GM23248 (cell line): Measurements from ENCODE around the gene ZNF503. TPM values are rescaled to one million over a fixed set of nuclear protein-coding genes. Genes with fewer than 3 reads are reported as not detected.
"Not testable (repeated sequence)": the region's sequence is repeated elsewhere in the genome, so short reads cannot be mapped to it uniquely, and the experiment has no call there.

Source experiments
- DNase-seq: peaks from one replicate; pipeline ENCODE4 v3.0.0-alpha.2; 2015
- H2AFZ ChIP-seq: fragments of 200-600 bp; sonication (generic); 2 replicates; pipeline ENCODE4 v1.6.1; 2016; ENCODE audit warnings: antibody characterized with exemption
- H3F3A ChIP-seq: fragments of 200-600 bp; sonication (generic); 2 replicates; pipeline ENCODE4 v1.6.1; 2016; ENCODE audit warnings: mild to moderate bottlenecking, antibody characterized with exemption, mixed run types; ENCODE audit not compliant: insufficient read depth
- H3K27ac ChIP-seq: fragments of 200-600 bp; sonication (generic); 2 replicates; pipeline ENCODE4 v1.5.1; 2016; ENCODE audit warnings: mild to moderate bottlenecking
- H3K27me3 ChIP-seq: fragments of 200-600 bp; sonication (generic); replicated peaks from 2 replicates; pipeline ENCODE4 v1.6.1; 2016; ENCODE audit warnings: mild to moderate bottlenecking; ENCODE audit not compliant: insufficient read depth
- H3K36me3 ChIP-seq: fragments of 200-600 bp; sonication (generic); 2 replicates; pipeline ENCODE4 v1.6.1; 2016; ENCODE audit warnings: low read depth, mild to moderate bottlenecking
- H3K4me1 ChIP-seq: fragments of 200-600 bp; sonication (generic); 2 replicates; pipeline ENCODE4 v1.6.1; 2016; ENCODE audit warnings: mild to moderate bottlenecking; ENCODE audit not compliant: insufficient read depth
- H3K4me2 ChIP-seq: fragments of 200-600 bp; sonication (generic); one replicate; pipeline ENCODE4 v1.6.1; 2016; ENCODE audit warnings: mild to moderate bottlenecking; ENCODE audit not compliant: unreplicated experiment
- H3K4me3 ChIP-seq: fragments of 200-600 bp; sonication (generic); 2 replicates; pipeline ENCODE4 v1.5.1; 2016; ENCODE audit warnings: mild to moderate bottlenecking
- H3K79me2 ChIP-seq: fragments of 200-600 bp; sonication (generic); 2 replicates; pipeline ENCODE4 v1.6.1; 2016; ENCODE audit warnings: mild to moderate bottlenecking; ENCODE audit not compliant: insufficient read depth
- H3K9ac ChIP-seq: fragments of 200-600 bp; sonication (generic); 2 replicates; pipeline ENCODE4 v1.6.1; 2016; ENCODE audit warnings: mild to moderate bottlenecking
- H3K9me2 ChIP-seq: fragments of 200-600 bp; sonication (generic); 2 replicates; pipeline ENCODE4 v1.6.1; 2016; ENCODE audit warnings: mixed run types, mild to moderate bottlenecking, moderate library complexity; ENCODE audit not compliant: insufficient read depth
- H3K9me3 ChIP-seq: fragments of 200-600 bp; sonication (generic); one replicate; pipeline ENCODE4 v1.6.1; 2017; ENCODE audit warnings: low read depth
- H4K20me1 ChIP-seq: fragments of 200-600 bp; sonication (generic); 2 replicates; pipeline ENCODE4 v1.6.0; 2016; ENCODE audit not compliant: insufficient read depth
- EZH2 ChIP-seq: fragments of 200-600 bp; sonication (generic); IDR thresholded peaks from 2 replicates; pipeline ENCODE4 v1.6.1; 2018; ENCODE audit warnings: antibody characterized with exemption, mild to moderate bottlenecking; ENCODE audit not compliant: insufficient read depth, poor library complexity, severe bottlenecking
- EZH2phosphoT487 ChIP-seq: fragments of 200-600 bp; sonication (generic); IDR thresholded peaks from 2 replicates; pipeline ENCODE4 v1.6.1; 2018; ENCODE audit warnings: antibody characterized with exemption, moderate library complexity, mild to moderate bottlenecking, low read depth; ENCODE audit not compliant: insufficient read depth
- WGBS, 2 experiments: methylation state at CpG; one replicate each; pipeline ENCODE4 v1.1.6; 2015 to 2017; ENCODE audit warnings: low lambda C conversion rate in 2 of 2, low coverage in 1 of 2; ENCODE audit errors: missing lambda C conversion rate in 2 of 2; 5-methylcytosine and 5-hydroxymethylcytosine counted together
- in situ Hi-C: fragments of 300-500 bp; cut with MboI; formaldehyde crosslinking; loops from 2 replicates; pipeline ENCODE4 v1.15.0; 2020
- polyA plus RNA-seq: library from polyadenylated mRNA; unstranded; fragments of >200 nt; fragmentation: Nextera tagmentation; extraction: Ambion mirVana; gene quantifications from 2 replicates; pipeline ENCODE4 v1.2.1, GENCODE V29; 2016
- total RNA-seq: library from RNA; depleted of rRNA; stranded (reverse); fragments of >200 nt; shearing (Covaris generic); gene quantifications from 2 replicates; pipeline ENCODE4 v1.2.3, GENCODE V29; 2014

ZNF503 gene
- total and polyA plus RNA-seq, 2 experiments from 2014 or later: 15.4 to 17.5 TPM

- no peak overlapping the region for H3K9ac ChIP-seq
- no peaks in the 10 kb centered on the region for H3F3A ChIP-seq
- no peak for TF ChIP-seq EZH2phosphoT487
- no peak for TF ChIP-seq EZH2
- no peak for DNase-seq
- H3K79me2 ChIP-seq: no peaks in the 10 kb centered on the region
- in situ Hi-C loops: no loop called here
- no peaks in the 10 kb centered on the region for H4K20me1 ChIP-seq
- no peak overlapping the region for H3K27ac ChIP-seq
- no peaks in the 10 kb centered on the region for H3K9me2 ChIP-seq
- WGBS, 2 experiments: 82 to 88% methylated on average over 2 of the region's 2 CpGs
- no peaks in the 10 kb centered on the region for H3K36me3 ChIP-seq
- peaks cover 3% of the 10 kb centered on the region; the same call in 1 of the 2 replicates for H3K27me3 ChIP-seq
- no peak overlapping the region for H3K4me3 ChIP-seq
- H3K9me3 ChIP-seq: no peaks in the 10 kb centered on the region
- no peaks in the 10 kb centered on the region for H3K4me1 ChIP-seq
- H2AFZ ChIP-seq: no peak overlapping the region
- no peak overlapping the region for H3K4me2 ChIP-seq
These were observed 33.7 kb downstream of the ZNF503 start for GRCh38 chr10:75367901-75368300.

- H3K9me3 ChIP-seq: no peaks in the 10 kb centered on the region
- no peaks in the 10 kb centered on the region for H3K79me2 ChIP-seq
- no peak overlapping the region for H3K4me3 ChIP-seq
- H3F3A ChIP-seq: no peaks in the 10 kb centered on the region
- H4K20me1 ChIP-seq: no peaks in the 10 kb centered on the region
- H3K9me2 ChIP-seq: no peaks in the 10 kb centered on the region
- H3K4me1 ChIP-seq: no peaks in the 10 kb centered on the region
- no peaks in the 10 kb centered on the region for H3K36me3 ChIP-seq
- H2AFZ ChIP-seq: no peak overlapping the region
- H3K9ac ChIP-seq: no peak overlapping the region
- no peak for TF ChIP-seq EZH2phosphoT487
- no peak for TF ChIP-seq EZH2
- 43 to 44% methylated on average over 8 of the region's 8 CpGs for WGBS, 2 experiments
- no peak overlapping the region for H3K27ac ChIP-seq
- in situ Hi-C loops: no loop called here
- peak; percentile 13 for DNase-seq
- H3K27me3 ChIP-seq: no peaks in the 10 kb centered on the region; the same call in 1 of the 2 replicates
- H3K4me2 ChIP-seq: no peak overlapping the region
These were observed 34.5 kb downstream of the ZNF503 start for GRCh38 chr10:75367021-75367487.

GRCh38 chr10:75363431-75363830, 38.1 kb downstream of the ZNF503 start:
- Histone ChIP-seq H3K79me2 (no peaks in the 10 kb centered on the region), H3K9me3 (no peaks in the 10 kb centered on the region), H3K9me2 (no peaks in the 10 kb centered on the region), H3K36me3 (no peaks in the 10 kb centered on the region), H3K9ac (no peak overlapping the region), H3K27ac (no peak overlapping the region), H3K27me3 (no peaks in the 10 kb centered on the region), H2AFZ (no peak overlapping the region), H3K4me3 (no peak overlapping the region), H3K4me2 (no peak overlapping the region), H4K20me1 (no peaks in the 10 kb centered on the region), H3F3A (peaks cover 20% of the 10 kb centered on the region), H3K4me1 (peaks cover 15% of the 10 kb centered on the region)
- in situ Hi-C loops: no loop called here
- WGBS, 2 experiments: 85 to 86% methylated on average over 4 of the region's 4 CpGs
- TF ChIP-seq EZH2 (no peak), EZH2phosphoT487 (no peak)
- no peak for DNase-seq

- H3K4me3 ChIP-seq, H3K9me3 ChIP-seq, H3K79me2 ChIP-seq, H3K9me2 ChIP-seq, H3K9ac ChIP-seq, in situ Hi-C loops, DNase-seq, H4K20me1 ChIP-seq, H3K27me3 ChIP-seq, H3K36me3 ChIP-seq: not testable (repeated sequence)
- Histone ChIP-seq H3K4me1 (peaks cover 16% of the 10 kb centered on the region), H3F3A (peaks cover 25% of the 10 kb centered on the region), H2AFZ (peak overlapping the region; percentile 32), H3K27ac (peak overlapping the region; percentile 58), H3K4me2 (peak overlapping the region; percentile 55)
- WGBS, 2 experiments: 84 to 89% methylated on average over 7 to 8 of the region's 8 CpGs
These were observed 41.7 kb downstream of the ZNF503 start for GRCh38 chr10:75359876-75360275.
